Body of pancreas (tissue), 4 donors: ENCODE results near the gene GABRA1.

Source experiments
- CTCF ChIP-seq, 7 experiments: fragments of 450-650 bp in 4 of 7; fragments of 200-600 bp in 3 of 7; sonication (generic) in 3 of 7; IDR thresholded peaks; one replicate each; pipeline ENCODE4 v1.5.1; 2016 to 2019; ENCODE audit warnings: antibody characterized with exemption in 7 of 7
- POLR2A ChIP-seq, 3 donors: fragments of 450-650 bp; IDR thresholded peaks; one replicate each; pipeline ENCODE4 v1.6.1; 2016; ENCODE audit warnings: antibody characterized with exemption in 3 of 3, mild to moderate bottlenecking in 2 of 3

DNA sequence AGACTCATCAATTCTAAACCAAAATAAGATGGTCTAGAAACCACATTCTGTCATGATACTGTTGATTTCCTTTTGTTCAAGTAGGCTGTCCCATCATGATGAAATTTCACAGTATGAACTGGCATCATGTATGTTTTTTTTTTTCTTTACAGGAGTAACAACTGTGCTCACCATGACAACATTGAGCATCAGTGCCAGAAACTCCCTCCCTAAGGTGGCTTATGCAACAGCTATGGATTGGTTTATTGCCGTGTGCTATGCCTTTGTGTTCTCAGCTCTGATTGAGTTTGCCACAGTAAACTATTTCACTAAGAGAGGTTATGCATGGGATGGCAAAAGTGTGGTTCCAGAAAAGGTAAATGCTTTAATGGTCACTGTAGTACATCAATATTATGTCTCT is 47.6 kb downstream of the GABRA1 start:
- TF ChIP-seq POLR2A (IDR thresholded peaks at IDR 0.05) (no peak), CTCF (IDR thresholded peaks at IDR 0.05) (no peak)
